Stromal cell of bone marrow (primary cell): ENCODE data around the gene LNP1.
"Not testable (repeated sequence)": the region's sequence is repeated elsewhere in the genome, so short reads cannot be mapped to it uniquely, and the experiment has no call there.

Experiments
- DNase-seq: peaks from one replicate; pipeline ENCODE4 v3.0.0-alpha.2; 2012; ENCODE audit warnings: low read depth

Gene LNP1, protein sequence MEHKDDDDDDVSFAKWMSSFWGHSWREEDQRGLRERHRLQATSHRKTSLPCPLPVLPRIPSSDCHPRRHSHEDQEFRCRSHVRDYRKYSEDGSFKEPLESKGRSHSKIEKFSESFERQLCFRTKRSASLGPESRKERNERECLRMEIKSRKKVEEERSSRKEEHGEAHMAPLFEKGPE

DNA sequence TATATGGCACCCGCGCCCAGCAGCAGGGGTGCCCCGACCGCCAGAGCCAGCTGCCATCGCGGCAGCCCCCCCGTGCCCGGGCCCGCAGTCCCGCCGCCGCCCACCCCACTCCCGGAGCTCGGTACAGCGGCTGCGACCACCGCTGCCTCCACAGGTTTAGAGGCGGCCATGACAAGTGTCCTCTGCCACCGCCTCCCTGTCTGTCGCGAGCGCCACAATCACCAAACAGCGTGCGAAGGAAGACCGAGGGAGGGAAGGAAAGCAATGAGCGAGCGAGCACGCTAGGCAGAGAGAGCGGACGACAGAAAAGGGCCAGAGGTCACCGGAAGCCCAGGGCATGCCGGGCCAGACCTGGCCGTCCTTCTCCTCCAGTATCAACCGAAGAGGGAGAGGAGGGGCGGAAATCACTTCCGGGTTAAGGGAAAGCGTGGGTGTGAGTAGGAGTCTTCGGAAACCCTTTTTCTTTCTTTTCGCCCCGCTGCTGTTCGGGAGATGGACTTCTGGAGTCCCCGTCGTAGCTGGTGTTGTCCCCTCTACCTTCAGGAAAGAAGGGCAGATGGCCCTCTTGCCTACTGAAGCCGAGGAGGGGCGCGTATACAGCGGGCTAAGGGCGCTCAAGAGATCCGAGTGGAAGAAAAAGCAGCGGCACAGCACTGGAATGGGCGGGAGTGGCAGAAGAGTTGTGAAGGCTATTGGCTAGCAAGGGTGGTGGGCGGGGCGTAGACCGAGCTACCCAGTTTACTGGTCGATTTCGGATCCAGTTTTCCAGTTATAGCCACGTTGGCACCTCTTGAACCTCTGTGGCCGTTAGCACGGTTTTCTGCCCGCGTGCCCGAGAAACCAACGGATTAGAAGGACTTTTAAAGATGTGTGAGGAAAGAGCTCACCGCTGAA is at the start of gene LNP1, which contains the start of gene TOMM70:
LNP1 (plus strand) TSS at position 760 of the 894 bp plus-strand sequence. CDS start 28,191 bp downstream, outside the sequence.
TOMM70 (minus strand) TSS at position 310 of the 894 bp plus-strand sequence; CDS start at position 170, 140 bp downstream.
- DNase-seq = peak; percentile 95

DNA sequence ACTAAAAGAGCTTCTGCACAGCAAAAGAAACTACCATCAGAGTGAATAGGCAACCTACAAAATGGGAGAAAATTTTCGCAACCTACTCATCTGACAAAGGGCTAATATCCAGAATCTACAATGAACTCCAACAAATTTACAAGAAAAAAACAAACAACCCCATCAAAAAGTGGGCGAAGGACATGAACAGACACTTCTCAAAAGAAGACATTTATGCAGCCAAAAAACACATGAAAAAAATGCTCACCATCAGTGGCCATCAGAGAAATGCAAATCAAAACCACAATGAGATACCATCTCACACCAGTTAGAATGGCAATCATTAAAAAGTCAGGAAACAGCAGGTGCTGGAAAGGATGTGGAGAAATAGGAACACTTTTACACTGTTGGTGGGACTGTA is 49.6 kb upstream of the LNP1 start:
- DNase-seq = not testable (repeated sequence)

DNA sequence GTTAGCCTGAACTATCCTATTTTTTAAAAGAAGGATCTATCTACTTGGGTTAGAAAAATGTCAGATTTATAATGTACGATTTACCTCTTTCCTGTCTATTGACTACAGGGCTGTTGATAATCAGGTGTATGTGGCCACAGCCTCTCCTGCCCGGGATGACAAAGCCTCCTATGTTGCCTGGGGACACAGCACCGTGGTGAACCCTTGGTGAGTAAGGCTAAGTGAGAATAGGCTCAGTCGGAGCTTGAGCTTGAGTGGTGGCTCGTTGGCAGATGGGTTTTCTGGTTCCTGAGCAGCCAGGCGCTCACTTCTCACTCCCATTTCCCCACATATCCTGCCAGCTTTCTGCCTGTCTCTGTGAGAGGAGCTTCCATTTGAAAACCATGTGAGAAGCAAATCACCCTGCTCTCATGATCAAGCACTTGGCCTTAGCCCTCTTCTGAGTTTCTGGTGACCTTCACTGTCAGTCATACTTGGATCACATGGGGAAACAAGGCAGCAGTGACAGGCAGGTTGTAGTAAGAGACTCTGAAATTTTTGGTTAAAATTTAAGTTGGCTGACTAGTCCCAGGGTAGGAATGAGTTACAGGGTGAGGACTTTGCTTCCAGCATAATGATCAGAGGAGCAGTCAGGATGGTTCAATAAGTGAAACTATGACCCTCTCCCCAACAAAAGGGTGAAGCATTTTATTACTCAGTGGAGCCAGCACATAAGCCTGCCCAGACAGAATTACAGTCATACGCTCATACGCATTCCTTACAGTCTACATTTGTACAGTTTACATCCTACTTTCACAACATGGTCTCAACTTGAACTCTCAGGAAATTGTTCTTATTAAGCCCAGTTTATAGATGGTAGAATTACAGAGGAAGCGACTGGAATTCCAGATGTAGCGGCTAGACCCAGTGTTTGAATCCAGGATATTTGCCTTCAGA is 48.8 kb upstream of the LNP1 start:
- DNase-seq = no peak

DNA sequence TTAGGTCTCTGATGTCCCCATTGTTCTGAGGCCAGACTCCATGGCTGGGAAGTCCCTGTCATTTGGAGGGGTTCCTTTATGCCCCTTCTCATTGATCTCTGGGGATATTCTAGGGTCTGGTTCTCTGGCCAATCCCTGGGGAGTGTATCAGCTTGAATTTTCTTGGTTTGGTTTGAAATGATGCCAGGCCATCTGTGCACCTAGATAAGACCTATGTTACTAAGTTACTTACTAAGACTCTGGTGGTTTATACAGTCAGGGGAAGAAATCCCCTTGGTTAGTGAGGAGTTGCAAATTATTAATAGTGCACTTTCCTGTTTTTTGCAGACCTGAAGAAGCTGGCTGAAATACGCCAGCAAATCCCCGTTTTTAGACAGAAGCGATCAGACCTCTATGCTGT is 46.5 kb upstream of the LNP1 start:
- DNase-seq = no peak

DNA sequence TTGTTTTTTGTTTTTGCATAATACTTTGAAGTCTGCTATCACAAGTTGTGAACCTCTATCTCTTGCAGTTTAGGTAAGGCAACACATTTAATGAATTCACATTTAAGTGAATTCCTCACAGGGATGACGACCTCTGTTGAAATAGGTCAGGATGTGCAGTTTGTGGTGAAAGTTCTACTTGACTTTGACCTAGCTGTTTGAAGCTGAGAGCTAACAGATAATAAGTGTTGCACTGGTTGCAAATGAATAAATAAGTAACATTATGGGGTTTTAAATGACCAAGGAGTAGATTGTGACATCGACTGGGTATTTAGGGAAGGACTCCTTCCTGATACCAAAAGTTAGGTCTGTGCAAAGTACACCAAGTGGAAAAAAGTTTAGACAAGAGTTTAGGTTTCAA is 42.9 kb upstream of the LNP1 start:
- no peak for DNase-seq

DNA sequence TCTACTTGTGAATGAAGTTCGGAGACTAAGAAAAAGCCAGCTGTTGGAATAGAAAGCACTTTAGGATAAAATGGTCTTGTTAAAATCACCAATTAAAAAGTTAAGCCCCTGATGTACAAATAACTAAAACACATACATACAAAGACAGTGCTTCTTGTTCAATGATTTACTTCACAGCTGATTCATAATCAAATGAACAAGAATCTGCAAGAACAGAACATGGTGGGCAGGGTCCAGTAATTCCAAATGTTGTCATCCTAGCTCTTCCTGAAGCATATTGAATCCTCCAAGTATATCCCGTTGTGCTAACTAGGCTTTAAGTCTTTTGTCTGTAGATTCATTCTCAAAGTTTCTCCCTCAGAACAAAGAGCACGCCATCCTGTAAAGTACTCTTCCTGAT is 42.3 kb upstream of the LNP1 start:
- no peak for DNase-seq

DNA sequence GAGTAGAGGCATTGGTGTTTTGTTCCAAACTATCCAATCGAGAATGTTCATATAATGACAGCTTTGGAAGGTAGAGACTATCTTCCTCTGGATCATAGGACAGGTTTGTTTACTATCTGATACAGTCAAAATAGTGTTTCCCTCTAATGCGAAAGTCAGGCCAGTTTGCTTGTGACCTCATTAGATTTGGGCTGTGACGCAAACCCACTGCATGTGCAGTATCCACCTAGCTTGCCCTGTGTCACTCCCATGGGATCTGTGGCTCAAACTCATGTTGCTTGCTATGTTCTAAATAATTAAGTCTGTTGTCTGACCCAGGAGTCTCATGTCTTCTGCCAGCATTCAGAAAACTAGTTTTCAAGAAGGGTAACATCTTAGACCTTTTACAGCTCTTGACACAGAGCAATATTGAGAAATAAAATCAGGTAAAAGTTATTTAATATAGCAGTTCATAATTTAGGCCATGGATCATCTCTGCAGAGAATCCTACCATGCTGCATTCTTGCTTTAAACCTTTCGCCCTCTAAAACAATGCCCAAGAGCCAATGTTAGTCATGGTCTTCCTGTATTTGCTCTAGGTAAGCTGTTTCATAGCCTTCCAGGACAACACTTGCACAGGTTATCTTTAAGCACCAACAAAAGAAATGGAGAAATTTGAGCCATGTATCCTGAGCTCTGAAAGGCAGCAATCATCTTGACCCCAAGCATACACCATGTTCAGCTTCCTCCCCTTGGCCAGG is 40.4 kb upstream of the LNP1 start:
- no peak for DNase-seq

DNA sequence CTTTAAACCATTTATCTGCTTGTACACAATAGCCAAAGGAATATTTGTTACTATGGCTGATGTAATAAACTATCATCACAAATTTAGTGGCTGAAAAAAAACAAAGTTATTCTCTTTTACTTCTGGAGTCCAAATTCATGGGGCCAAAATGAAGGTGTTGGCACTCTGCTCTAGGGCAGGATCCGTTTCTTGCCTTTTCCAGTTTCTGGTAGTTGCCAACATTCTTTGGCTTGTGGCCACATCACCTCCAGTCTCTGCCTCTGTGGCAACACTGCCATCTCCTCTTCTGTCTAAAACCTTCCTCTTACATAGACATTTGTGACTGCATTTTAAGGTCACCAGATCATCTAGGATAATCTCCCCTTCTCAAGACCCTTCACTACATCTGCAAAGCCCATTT is 39.4 kb upstream of the LNP1 start:
- DNase-seq = no peak

DNA sequence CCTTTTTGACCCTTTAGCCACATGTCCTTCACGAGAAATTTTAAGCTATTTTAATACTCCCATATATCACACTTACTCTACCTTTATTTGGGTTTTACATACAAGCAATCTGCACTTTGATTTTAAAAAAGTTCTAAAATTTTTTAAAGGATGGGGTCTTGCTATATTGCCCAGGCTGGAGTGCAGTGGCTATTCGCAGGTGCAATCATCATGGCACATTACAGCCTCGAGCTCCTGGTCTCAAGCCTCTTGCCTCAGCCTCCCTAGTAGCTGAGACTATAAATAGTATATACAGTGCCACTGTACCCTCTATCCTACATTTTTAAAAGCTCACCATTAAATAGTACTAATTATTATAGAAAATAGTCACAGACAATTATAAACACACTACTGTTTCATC is 36.9 kb upstream of the LNP1 start:
- no peak for DNase-seq

DNA sequence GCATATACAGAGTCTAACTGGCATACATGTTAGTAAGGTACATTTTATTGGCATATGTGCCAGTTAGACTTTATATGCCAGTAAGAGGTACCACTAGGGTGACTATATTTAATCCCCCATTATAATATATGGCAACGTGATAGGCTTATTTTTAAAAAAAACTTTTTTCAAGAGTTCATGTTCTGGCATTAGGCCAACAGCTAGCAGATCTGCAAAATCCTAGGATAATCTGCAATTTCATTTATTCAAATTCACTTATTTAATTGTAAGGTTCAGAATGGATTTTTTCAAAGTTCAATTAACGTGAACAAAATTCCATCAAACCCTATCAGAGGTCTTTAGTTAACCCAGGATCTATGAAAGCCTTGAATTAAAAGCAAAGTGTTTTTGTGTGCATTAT is 34.9 kb upstream of the LNP1 start:
- DNase-seq = no peak

DNA sequence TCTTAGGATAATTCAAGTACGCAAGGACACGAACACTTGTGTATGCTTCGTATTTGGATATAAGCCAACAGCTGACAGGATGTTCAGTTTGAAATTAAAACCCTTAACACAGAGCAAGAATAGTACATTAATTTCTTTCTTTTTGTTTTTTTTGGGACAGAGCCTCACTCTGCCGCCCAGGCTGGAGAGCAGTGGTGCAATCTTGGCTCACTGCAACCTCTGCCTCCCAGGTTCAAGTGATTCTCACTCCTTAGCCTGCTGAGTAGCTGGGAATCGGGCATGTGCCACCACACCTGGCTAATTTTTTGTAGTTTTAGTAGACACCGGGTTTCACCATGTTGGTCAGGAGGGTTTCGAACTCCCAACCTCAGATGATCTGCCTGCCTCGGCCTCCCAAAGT is 32.9 kb upstream of the LNP1 start:
- DNase-seq = no peak

DNA sequence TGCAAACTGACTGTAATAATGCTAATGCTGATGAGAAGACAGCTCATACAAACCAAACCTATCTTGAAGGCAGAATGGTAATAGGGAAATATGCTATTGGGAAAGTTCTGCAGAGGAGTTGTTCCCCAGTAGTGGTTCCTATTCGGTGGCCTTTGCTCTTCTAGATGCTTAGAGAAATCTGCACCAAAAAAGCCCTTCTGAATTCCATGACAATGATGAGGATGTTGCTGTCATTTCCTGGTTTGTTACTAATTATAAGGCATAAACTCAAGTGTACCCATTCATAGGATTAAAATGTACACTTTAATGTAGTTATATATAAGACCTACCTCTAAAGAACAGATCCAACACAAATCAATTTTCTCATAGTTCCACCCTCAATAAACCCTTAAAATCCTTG is 30.6 kb upstream of the LNP1 start:
- DNase-seq = no peak

DNA sequence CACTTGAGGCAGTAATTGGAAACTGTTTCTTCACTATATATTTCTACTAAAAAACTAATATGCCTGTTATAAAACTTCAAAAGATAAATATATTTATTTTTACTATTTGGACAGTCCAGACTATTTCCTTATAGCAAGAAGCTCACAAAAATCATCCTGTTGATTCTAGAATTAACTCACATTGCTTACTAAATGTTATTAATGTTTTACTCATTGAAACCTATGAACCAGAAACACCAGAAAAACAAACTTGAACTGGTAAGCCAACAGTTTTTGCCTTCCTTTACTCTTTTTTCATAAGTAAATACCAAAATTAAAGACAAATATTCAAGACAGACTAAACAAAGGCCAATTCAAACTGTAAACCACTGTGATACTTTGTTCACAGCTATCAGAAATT is 26.8 kb upstream of the LNP1 start:
- no peak for DNase-seq

DNA sequence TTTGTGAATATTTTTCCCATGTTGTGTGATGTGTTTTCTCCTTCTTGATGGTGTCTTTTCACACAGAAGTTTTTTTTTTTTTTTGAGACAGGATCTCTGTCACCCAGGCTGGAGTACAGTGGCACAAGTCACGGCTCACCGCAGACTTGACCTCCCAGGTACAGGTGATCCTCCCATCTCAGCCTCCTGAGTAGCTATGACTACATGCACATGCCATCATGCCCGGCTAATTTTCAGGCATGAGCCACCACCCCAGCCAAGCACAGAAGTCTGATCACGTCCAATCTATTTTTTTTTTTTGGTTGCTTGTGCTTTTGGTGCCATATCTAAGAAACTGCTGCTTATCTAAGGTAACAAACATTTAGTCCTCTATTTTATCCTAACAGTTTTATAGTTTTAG is 25.0 kb upstream of the LNP1 start:
- DNase-seq = no peak

DNA sequence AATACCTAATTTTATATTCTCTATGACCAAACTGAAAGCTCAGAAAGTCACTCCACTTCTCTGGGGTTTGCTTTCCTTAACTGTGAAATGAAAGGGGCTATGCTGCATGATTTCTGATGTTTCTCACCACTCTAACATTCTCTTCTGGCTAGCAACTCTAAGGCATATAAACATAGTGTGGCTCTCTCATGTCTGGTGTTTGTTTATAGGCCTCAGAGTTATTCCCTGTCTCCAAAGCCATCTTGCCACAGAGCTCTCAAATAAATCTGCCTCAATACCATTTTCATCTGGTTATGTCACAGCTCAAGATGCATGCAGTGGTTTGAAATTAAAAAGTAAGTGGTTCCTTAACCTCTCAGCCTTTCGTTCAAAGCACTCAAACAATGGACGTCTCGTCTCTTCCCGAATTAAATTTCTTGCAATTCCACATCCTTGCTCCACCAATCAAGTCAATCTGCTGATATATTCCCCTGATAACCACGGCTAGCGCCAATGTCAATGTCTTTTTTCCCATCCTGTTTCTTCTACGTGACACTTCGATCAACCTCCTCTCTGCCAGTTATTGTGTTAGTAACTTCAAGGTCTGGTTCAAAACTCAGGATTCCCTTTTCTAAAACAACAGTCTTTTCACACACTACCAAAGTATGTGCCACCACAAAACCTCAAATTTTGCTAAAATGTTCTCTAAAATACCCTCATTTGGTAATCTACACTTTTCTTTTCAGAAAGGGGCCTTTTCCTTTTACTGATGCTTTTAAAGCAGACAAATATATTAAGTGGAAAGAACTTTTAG is 16.4 kb upstream of the LNP1 start:
- DNase-seq = no peak

DNA sequence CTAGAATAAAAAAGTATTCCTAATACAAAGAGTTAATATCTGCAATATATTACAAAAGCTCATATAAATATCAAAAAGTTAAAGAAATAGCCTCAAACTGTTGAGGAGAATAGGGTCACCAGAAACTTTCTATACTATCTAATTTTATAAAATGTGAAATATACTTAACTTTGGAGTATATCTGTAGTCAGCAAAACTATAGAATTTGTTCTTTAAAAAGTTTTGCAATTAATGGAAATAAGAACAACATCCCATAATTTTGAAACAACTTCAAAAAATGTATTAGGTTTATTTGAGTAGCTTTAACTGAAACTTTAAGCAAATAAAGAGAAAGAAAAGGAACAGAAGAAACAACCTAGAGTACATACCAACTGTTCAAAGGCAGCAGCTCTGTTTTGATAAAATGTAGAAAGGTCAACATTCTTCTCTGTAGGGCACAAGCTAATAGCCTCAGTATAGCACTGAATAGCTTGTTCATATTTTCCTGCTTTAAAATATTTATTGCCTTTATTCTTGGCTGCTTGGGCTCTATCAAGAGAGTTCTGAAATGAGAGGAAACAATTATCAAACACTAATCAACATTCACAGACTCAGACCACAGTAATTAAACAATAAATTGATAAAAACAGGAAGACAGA is 14.8 kb upstream of the LNP1 start:
- DNase-seq = no peak

DNA sequence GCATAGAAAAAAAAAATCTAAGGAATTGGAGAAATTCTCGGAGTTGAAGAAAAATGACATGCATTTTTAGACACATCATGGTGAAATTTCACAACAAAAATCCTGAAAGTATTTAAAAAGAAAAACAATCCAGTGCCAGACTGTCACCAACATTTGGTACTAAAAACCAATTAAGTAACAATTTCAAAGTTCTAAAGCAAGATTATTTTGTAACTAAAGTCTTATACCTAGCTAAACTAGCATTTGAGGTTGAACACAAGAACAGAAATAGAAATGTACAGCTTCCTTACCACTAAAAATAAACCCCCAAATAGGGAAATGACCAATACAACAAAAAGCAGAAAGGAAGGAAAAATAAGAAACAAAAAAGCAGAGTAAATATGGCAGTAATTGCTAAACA is 12.3 kb upstream of the LNP1 start:
- DNase-seq = no peak

DNA sequence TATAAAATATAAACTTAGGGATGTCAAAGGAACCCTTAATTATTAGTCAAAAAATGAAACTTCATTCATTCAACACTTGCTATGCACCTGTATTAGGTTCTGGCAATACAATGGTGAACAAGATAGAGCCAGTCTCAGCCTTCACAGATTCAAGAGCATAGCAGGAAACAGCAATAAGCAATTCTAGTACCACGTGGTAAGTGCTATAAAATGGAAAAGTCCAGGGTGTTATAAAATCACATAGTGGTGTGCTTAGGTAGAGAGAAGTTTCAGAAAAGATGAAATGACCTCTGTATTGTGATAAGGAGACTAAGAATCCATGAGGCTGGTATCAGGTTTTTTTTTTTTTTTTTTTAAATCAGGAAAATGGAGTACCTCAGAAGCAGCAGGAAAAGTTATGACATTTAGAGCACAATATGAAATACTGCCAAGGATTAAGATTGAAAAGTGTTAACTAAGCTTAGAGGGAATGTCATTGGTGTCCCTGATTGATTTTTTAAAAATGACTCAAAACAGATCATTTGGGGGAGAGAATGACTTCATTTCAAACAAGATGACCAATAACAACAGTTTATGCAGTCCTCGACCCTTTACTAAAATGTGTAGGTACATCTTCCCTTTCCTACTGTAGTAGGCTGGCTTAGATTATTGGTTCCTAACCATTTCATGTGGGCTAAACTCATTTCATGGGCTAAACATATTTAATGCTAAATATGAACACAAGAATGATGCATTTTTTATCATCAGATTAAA is 5.5 kb upstream of the LNP1 start:
- DNase-seq = no peak

DNA sequence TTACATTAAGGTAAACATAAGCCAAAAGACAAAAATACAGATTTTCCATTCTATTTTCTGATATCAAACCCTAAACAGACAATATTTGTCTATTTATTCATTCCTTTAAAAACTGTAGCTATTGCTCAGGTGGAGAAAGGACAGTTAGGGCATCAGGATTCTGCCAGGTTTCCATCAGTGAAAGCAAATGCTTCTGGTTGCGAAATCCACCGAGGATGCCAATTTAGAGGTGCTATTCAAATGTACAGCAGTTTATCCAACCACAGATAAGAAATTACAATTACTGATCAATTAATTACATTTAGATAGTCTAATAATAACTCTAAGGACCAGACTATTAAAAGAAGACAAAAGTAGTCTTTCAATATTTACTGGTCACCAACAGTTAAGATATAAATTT is 4.4 kb upstream of the LNP1 start:
- DNase-seq = no peak
